Suppressor macrophage treated with lipopolysaccharide for 1 hour (primary cell): Measurements from ENCODE around the gene ZNG1B.
A peak's percentile ranks its signal among the peaks of the same experiment; 100 is the strongest.
"Not testable (repeated sequence)": the region's sequence is repeated elsewhere in the genome, so short reads cannot be mapped to it uniquely, and the experiment has no call there.

Experiments
- DNase-seq, 3 donors: peaks; one replicate each; pipeline ENCODE4 v3.0.0-alpha.2; 2020 to 2022

ZNG1B gene

GRCh38 chr2:113504081-113504480 lies 66.6 kb downstream of the ZNG1B start:
- DNase-seq, result peak; percentile 31 to 41 (median 37)

GRCh38 chr2:113507394-113508140 lies 70.1 kb downstream of the ZNG1B start:
- DNase-seq, result not testable (repeated sequence)

GRCh38 chr2:113508187-113508586 lies 70.7 kb downstream of the ZNG1B start:
- not testable (repeated sequence) for DNase-seq

- not testable (repeated sequence) for DNase-seq
Observed at GRCh38 chr2:113510913-113511312, 73.4 kb downstream of the ZNG1B start.

- not testable (repeated sequence) for DNase-seq
Observed at GRCh38 chr2:113511859-113512258, 74.4 kb downstream of the ZNG1B start.

GRCh38 chr2:113515457-113515856 lies 78.0 kb downstream of the ZNG1B start:
- DNase-seq, result not testable (repeated sequence)

GRCh38 chr2:113515995-113516394 lies 78.5 kb downstream of the ZNG1B start:
- not testable (repeated sequence) for DNase-seq

- DNase-seq, result not testable (repeated sequence)
Observed at GRCh38 chr2:113517025-113517424, 79.5 kb downstream of the ZNG1B start.

- not testable (repeated sequence) for DNase-seq
Observed at GRCh38 chr2:113520837-113521236, 83.3 kb downstream of the ZNG1B start.

GRCh38 chr2:113521492-113521891 lies 84.0 kb downstream of the ZNG1B start:
- not testable (repeated sequence) for DNase-seq

- not testable (repeated sequence) for DNase-seq
Observed at GRCh38 chr2:113524986-113525385, 87.5 kb downstream of the ZNG1B start.

GRCh38 chr2:113527350-113528045 lies 90.0 kb downstream of the ZNG1B start:
- DNase-seq, result not testable (repeated sequence)

- DNase-seq, result not testable (repeated sequence)
Observed at GRCh38 chr2:113528126-113528525, 90.6 kb downstream of the ZNG1B start.

GRCh38 chr2:113528904-113529303 lies 91.4 kb downstream of the ZNG1B start:
- DNase-seq, result not testable (repeated sequence)

GRCh38 chr2:113532991-113533390 lies 95.5 kb downstream of the ZNG1B start:
- DNase-seq, result not testable (repeated sequence)

GRCh38 chr2:113536573-113536972 lies 99.1 kb downstream of the ZNG1B start:
- not testable (repeated sequence) for DNase-seq

GRCh38 chr2:113540834-113541203 lies 103.3 kb downstream of the ZNG1B start:
- DNase-seq, result not testable (repeated sequence)

GRCh38 chr2:113541204-113541975 lies 103.9 kb downstream of the ZNG1B start:
- peak; percentile 20 to 54 (median 20) for DNase-seq

- peak in 1 of 3 donors; percentile 2 for DNase-seq
Observed at GRCh38 chr2:113541976-113542485, 104.5 kb downstream of the ZNG1B start.

- not testable (repeated sequence) for DNase-seq
Observed at GRCh38 chr2:113542529-113542928, 105.0 kb downstream of the ZNG1B start.
